Thyroid gland (tissue), 4 donors: ENCODE data around the gene IL36A.

Experiments used
- CTCF ChIP-seq, 6 experiments: fragments of 200-600 bp in 3 of 6; fragments of 450-650 bp in 3 of 6; sonication (generic) in 3 of 6; IDR thresholded peaks; one replicate each; pipeline ENCODE4 v1.5.1; 2016 to 2019; ENCODE audit warnings: antibody characterized with exemption in 6 of 6, mild to moderate bottlenecking in 2 of 6, inconsistent platforms in 1 of 6, moderate library complexity in 1 of 6
- POLR2A ChIP-seq, 2 donors: fragments of 450-650 bp; IDR thresholded peaks; one replicate each; pipeline ENCODE4 v1.6.1; 2017; ENCODE audit warnings: antibody characterized with exemption in 2 of 2, mild to moderate bottlenecking in 2 of 2, moderate library complexity in 1 of 2

DNA sequence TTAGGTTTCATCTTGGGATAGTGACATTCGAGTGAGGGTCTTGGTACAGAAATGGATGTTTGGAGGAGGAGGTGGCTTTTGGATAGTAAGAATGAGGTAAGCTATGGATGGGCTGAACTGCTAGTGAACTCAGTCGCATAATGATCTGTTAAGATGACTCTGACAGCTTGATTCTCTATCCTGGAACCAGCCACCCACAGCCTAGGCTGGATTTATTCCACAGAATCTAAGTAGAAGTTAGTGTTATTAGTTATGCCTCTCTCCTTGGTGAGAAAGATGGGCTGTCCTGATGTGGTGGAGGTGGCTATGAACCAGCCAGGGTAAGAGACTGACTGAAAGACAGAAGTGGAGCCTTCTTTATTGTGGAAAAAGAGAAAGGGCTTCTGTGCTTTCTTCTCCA, 22.4 kb downstream of the IL36A start:
- no peak for TF ChIP-seq CTCF (IDR thresholded peaks at IDR 0.05)
- no peak for TF ChIP-seq POLR2A (IDR thresholded peaks at IDR 0.05)
